Type B pancreatic cell (in vitro differentiated cells): Measurements from ENCODE around the gene CFAP70. TPM values are rescaled to one million over a fixed set of nuclear protein-coding genes. Genes with fewer than 3 reads are reported as not detected.

Experiments used
- DNase-seq: peaks from one replicate; pipeline ENCODE4 v3.0.0; 2021; ENCODE audit warnings: mixed read lengths; ENCODE audit not compliant: unreplicated experiment; ENCODE audit errors: extremely low spot score
- H3K27ac Mint-ChIP-seq: 2 replicates; pipeline ENCODE4 v1.8.0; 2021; ENCODE audit warnings: mild to moderate bottlenecking, mixed read lengths
- H3K27me3 Mint-ChIP-seq: 2 replicates; pipeline ENCODE4 v1.8.0; 2021; ENCODE audit warnings: mixed read lengths
- H3K36me3 Mint-ChIP-seq: 2 replicates; pipeline ENCODE4 v1.8.0; 2021; ENCODE audit warnings: mixed read lengths
- H3K4me1 Mint-ChIP-seq: one replicate; pipeline ENCODE4 v1.8.0; 2021; ENCODE audit warnings: mixed read lengths; ENCODE audit not compliant: unreplicated experiment
- H3K4me3 Mint-ChIP-seq: 2 replicates; pipeline ENCODE4 v1.8.0; 2021; ENCODE audit warnings: mild to moderate bottlenecking, mixed read lengths
- H3K9me3 Mint-ChIP-seq: 2 replicates; pipeline ENCODE4 v1.8.0; 2021; ENCODE audit warnings: mixed read lengths
- CTCF ChIP-seq: fragments of 200-600 bp; sonication (generic); conservative IDR thresholded peaks from 2 replicates; pipeline ENCODE4 v1.5.0; 2021; ENCODE audit warnings: antibody characterized with exemption, mild to moderate bottlenecking
- total RNA-seq: library from RNA; stranded (reverse); gene quantifications from 2 replicates; pipeline ENCODE4 v1.2.1, GENCODE V29; 2021; ENCODE audit warnings: low replicate concordance

Gene CFAP70
- total RNA-seq, 1 donor from 2014 or later = 9.7 TPM

DNA sequence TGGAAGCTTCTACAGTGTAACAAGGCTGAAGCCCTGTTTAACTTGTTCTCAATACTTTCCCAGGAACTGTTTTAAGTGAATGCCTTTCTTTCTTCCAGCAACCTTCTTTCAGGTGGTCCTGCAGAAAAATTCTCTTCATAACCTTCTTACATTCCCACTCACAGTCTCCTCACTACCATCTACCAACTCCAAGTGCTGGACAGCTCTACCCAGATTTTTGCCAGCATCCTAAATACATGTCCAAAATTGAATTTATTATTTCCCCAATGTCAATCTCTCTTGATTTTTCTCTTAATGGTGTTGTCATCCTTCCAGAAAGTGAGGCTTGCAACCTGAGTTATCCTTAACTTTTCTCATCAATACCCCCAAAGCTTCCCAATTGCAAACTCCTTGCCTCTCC is 48.2 kb downstream of the CFAP70 start:
- H3K4me3 Mint-ChIP-seq = no peak overlapping the region
- TF ChIP-seq CTCF = no peak
- peaks cover 9% of the 10 kb centered on the region for H3K36me3 Mint-ChIP-seq
- H3K4me1 Mint-ChIP-seq = no peaks in the 10 kb centered on the region
- H3K27ac Mint-ChIP-seq = no peak overlapping the region
- DNase-seq = no peak
- peaks cover 4% of the 10 kb centered on the region for H3K27me3 Mint-ChIP-seq
- peaks cover 6% of the 10 kb centered on the region for H3K9me3 Mint-ChIP-seq

DNA sequence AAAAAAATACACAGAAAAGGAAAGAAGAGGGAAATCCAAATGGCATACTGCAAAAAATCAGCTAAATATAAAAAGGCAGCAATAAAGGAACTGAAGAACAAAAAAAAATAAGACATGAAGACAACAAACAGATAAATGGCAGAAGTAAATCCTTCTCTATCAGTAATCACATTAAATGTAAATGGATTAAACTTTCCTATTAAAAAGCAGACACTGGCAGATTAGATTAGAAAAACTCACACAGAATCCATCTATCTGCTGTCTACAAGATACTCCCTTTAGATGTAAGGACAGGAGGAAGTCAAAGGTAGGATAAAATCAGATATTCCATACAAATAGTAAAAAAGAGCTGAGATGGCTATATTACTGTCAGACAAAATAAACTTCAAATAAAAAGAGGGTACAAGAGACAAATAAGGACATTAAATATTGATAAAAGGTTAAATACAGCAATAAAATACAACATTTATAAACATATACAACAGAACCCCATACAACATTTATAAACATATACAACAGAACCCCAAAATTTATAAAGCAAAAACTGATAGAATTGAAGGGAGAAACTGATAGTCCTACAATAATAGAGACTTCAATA is 51.4 kb downstream of the CFAP70 start:
- no peak overlapping the region for H3K27ac Mint-ChIP-seq
- TF ChIP-seq CTCF = no peak
- DNase-seq = no peak
- H3K9me3 Mint-ChIP-seq = peaks cover 6% of the 10 kb centered on the region
- no peak overlapping the region for H3K4me3 Mint-ChIP-seq
- peaks cover 9% of the 10 kb centered on the region for H3K36me3 Mint-ChIP-seq
- H3K4me1 Mint-ChIP-seq = no peaks in the 10 kb centered on the region
- H3K27me3 Mint-ChIP-seq = peaks cover 4% of the 10 kb centered on the region

DNA sequence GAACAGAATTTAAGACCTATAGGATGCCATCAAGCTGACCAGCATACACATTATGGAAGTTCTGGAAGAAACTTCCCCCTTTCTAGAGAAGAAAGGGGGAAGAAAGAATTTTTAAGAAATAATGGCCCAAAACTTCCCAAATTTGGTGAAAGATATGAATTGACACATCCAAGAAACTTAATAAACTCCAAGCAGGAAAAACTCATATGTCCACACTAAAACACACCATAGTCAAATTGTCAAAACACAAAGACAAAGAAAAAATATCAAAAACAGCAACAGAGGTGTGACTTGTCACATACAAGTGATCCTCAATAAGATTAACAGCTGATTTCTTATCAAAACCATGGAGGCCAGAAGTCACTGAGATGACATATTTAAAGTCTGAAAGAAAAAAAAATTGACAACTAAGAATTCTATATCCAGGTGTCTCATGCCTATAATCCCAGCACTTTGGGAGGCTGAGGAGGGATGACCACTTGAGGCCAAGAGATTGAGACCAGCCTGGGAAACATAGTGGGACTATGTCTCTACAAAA is 52.4 kb downstream of the CFAP70 start:
- DNase-seq = no peak
- Mint-ChIP-seq H3K36me3 (peaks cover 9% of the 10 kb centered on the region), H3K4me3 (no peak overlapping the region), H3K27ac (no peak overlapping the region), H3K9me3 (peaks cover 6% of the 10 kb centered on the region), H3K27me3 (peaks cover 3% of the 10 kb centered on the region), H3K4me1 (no peaks in the 10 kb centered on the region)
- no peak for TF ChIP-seq CTCF

DNA sequence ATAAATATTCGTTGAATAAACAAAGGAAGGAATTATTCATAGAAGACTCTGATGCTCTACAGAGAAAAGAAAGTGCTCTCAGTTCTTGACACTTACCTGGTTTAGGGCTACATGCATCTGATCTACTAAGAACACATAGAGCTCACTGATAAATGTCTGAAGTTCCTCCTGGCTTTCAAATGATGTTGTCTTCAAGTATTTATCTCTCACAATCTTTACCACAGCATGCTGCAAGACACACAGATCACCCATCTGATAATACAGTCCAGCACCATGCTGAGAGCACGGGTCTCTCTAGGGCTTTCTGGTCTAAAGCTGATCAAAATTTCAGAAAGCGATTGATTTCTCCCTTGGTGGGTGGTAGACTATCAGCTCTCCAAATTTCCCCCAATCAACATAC is 61.7 kb downstream of the CFAP70 start:
- H3K9me3 Mint-ChIP-seq = no peaks in the 10 kb centered on the region
- no peak for DNase-seq
- H3K27me3 Mint-ChIP-seq = no peaks in the 10 kb centered on the region
- TF ChIP-seq CTCF = no peak
- H3K4me3 Mint-ChIP-seq = no peak overlapping the region
- no peak overlapping the region for H3K27ac Mint-ChIP-seq
- no peaks in the 10 kb centered on the region for H3K4me1 Mint-ChIP-seq
- H3K36me3 Mint-ChIP-seq = no peaks in the 10 kb centered on the region

- Mint-ChIP-seq H3K36me3 (peaks cover 7% of the 10 kb centered on the region), H3K4me3 (no peak overlapping the region), H3K27me3 (no peaks in the 10 kb centered on the region), H3K27ac (no peak overlapping the region), H3K9me3 (no peaks in the 10 kb centered on the region), H3K4me1 (no peaks in the 10 kb centered on the region)
- DNase-seq = no peak
- no peak for TF ChIP-seq CTCF
These were observed 65.2 kb downstream of the CFAP70 start for GRCh38 chr10:73293461-73293860.

DNA sequence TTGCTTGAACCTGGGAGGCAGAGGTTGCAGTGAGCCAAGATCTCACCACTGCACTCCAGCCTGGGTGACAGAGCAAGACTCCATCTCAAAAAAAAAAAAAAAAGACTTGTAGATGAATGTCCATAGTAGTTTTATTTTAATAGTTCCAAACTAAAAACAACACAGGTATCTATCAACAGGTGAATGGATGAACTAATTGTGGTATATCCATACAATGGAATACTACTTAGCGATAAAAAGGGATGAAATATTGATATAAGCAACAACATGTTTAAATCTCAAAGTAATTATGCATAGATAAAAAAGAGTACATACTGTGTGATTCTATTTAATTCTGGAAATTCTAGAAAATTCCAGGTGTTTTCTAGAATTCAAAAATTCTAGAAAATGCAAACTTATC is 68.7 kb downstream of the CFAP70 start:
- TF ChIP-seq CTCF = no peak
- H3K4me1 Mint-ChIP-seq = no peaks in the 10 kb centered on the region
- no peak for DNase-seq
- H3K36me3 Mint-ChIP-seq = peaks cover 7% of the 10 kb centered on the region
- H3K4me3 Mint-ChIP-seq = no peak overlapping the region
- H3K27ac Mint-ChIP-seq = no peak overlapping the region
- no peaks in the 10 kb centered on the region for H3K27me3 Mint-ChIP-seq
- no peaks in the 10 kb centered on the region for H3K9me3 Mint-ChIP-seq
